Measurements from ENCODE around the gene EIF4G3.

The EIF4G3 gene

GRCh38 chr1:20893931-20894330, 282.8 kb downstream of the EIF4G3 start:
- Histone ChIP-seq H3K27me3 (ENCODE audit: insufficient read depth, low read length) (no peaks in the 10 kb centered on the region), H3K9me3 (ENCODE audit: insufficient read depth, low read depth, low read length) (no peaks in the 10 kb centered on the region), H3K27ac (ENCODE audit: low read depth, low read length) (no peak overlapping the region), H3K4me1 (ENCODE audit: insufficient read depth, low read length) (no peaks in the 10 kb centered on the region), H3K9ac (ENCODE audit: low read depth, low read length) (no peak overlapping the region), H3K36me3 (ENCODE audit: insufficient read depth, low read length) (peaks cover 61% of the 10 kb centered on the region), H3K4me3 (ENCODE audit: low read length) (no peak overlapping the region)
- 97% methylated on average over 1 of the region's 1 CpG for WGBS

- Histone ChIP-seq H3K36me3 (ENCODE audit: insufficient read depth, low read length) (peaks cover 57% of the 10 kb centered on the region), H3K27me3 (ENCODE audit: insufficient read depth, low read length) (no peaks in the 10 kb centered on the region), H3K27ac (ENCODE audit: low read depth, low read length) (no peak overlapping the region), H3K9me3 (ENCODE audit: insufficient read depth, low read depth, low read length) (no peaks in the 10 kb centered on the region), H3K9ac (ENCODE audit: low read depth, low read length) (no peak overlapping the region), H3K4me1 (ENCODE audit: insufficient read depth, low read length) (no peaks in the 10 kb centered on the region), H3K4me3 (ENCODE audit: low read length) (no peak overlapping the region)
- WGBS = no CpG with 5 or more reads among the region's 1 CpG
Observed at GRCh38 chr1:20891091-20891490, 285.6 kb downstream of the EIF4G3 start.

- WGBS = 94% methylated on average over 2 of the region's 2 CpGs
- Histone ChIP-seq H3K27me3 (ENCODE audit: insufficient read depth, low read length) (no peaks in the 10 kb centered on the region), H3K4me1 (ENCODE audit: insufficient read depth, low read length) (peaks cover 8% of the 10 kb centered on the region; the same call in 1 of the 2 replicates), H3K4me3 (ENCODE audit: low read length) (no peak overlapping the region), H3K27ac (ENCODE audit: low read depth, low read length) (no peak overlapping the region), H3K9me3 (ENCODE audit: insufficient read depth, low read depth, low read length) (no peaks in the 10 kb centered on the region), H3K36me3 (ENCODE audit: insufficient read depth, low read length) (peaks cover 41% of the 10 kb centered on the region), H3K9ac (ENCODE audit: low read depth, low read length) (no peak overlapping the region)
Observed at GRCh38 chr1:20887246-20887645, 289.5 kb downstream of the EIF4G3 start.

- Histone ChIP-seq H3K36me3 (ENCODE audit: insufficient read depth, low read length) (peaks cover 27% of the 10 kb centered on the region), H3K9ac (ENCODE audit: low read depth, low read length) (no peak overlapping the region), H3K9me3 (ENCODE audit: insufficient read depth, low read depth, low read length) (no peaks in the 10 kb centered on the region), H3K27ac (ENCODE audit: low read depth, low read length) (no peak overlapping the region), H3K27me3 (ENCODE audit: insufficient read depth, low read length) (no peaks in the 10 kb centered on the region), H3K4me1 (ENCODE audit: insufficient read depth, low read length) (peaks cover 8% of the 10 kb centered on the region; the same call in 1 of the 2 replicates), H3K4me3 (ENCODE audit: low read length) (no peak overlapping the region)
- 96% methylated on average over 3 of the region's 3 CpGs for WGBS
Observed at GRCh38 chr1:20885121-20885520, 291.6 kb downstream of the EIF4G3 start.

- Histone ChIP-seq H3K27ac (ENCODE audit: low read depth, low read length) (no peak overlapping the region), H3K4me1 (ENCODE audit: insufficient read depth, low read length) (peaks cover 8% of the 10 kb centered on the region; the same call in 1 of the 2 replicates), H3K4me3 (ENCODE audit: low read length) (no peak overlapping the region), H3K27me3 (ENCODE audit: insufficient read depth, low read length) (no peaks in the 10 kb centered on the region), H3K36me3 (ENCODE audit: insufficient read depth, low read length) (peaks cover 25% of the 10 kb centered on the region), H3K9ac (ENCODE audit: low read depth, low read length) (no peak overlapping the region), H3K9me3 (ENCODE audit: insufficient read depth, low read depth, low read length) (no peaks in the 10 kb centered on the region)
- WGBS = 98% methylated on average over 2 of the region's 3 CpGs
Observed at GRCh38 chr1:20884513-20884912, 292.2 kb downstream of the EIF4G3 start.

- Histone ChIP-seq H3K36me3 (ENCODE audit: insufficient read depth, low read length) (peaks cover 33% of the 10 kb centered on the region), H3K9me3 (ENCODE audit: insufficient read depth, low read depth, low read length) (no peaks in the 10 kb centered on the region), H3K27me3 (ENCODE audit: insufficient read depth, low read length) (no peaks in the 10 kb centered on the region), H3K4me1 (ENCODE audit: insufficient read depth, low read length) (peaks cover 8% of the 10 kb centered on the region; the same call in 1 of the 2 replicates), H3K4me3 (ENCODE audit: low read length) (no peak overlapping the region), H3K9ac (ENCODE audit: low read depth, low read length) (no peak overlapping the region), H3K27ac (ENCODE audit: low read depth, low read length) (no peak overlapping the region)
- 90% methylated on average over 3 of the region's 3 CpGs for WGBS
Observed at GRCh38 chr1:20883766-20884165, 292.9 kb downstream of the EIF4G3 start.

GRCh38 chr1:20882837-20883236, 293.9 kb downstream of the EIF4G3 start:
- no peak overlapping the region for H3K27ac ChIP-seq (ENCODE audit: low read depth, low read length)
- H3K36me3 ChIP-seq (ENCODE audit: insufficient read depth, low read length) = peaks cover 41% of the 10 kb centered on the region
- no peaks in the 10 kb centered on the region for H3K9me3 ChIP-seq (ENCODE audit: insufficient read depth, low read depth, low read length)
- H3K4me3 ChIP-seq (ENCODE audit: low read length) = no peak overlapping the region
- H3K4me1 ChIP-seq (ENCODE audit: insufficient read depth, low read length) = peaks cover 8% of the 10 kb centered on the region; the same call in 1 of the 2 replicates
- no peak overlapping the region for H3K9ac ChIP-seq (ENCODE audit: low read depth, low read length)
- WGBS = 95% methylated on average over 5 of the region's 5 CpGs
- H3K27me3 ChIP-seq (ENCODE audit: insufficient read depth, low read length) = no peaks in the 10 kb centered on the region

DNA sequence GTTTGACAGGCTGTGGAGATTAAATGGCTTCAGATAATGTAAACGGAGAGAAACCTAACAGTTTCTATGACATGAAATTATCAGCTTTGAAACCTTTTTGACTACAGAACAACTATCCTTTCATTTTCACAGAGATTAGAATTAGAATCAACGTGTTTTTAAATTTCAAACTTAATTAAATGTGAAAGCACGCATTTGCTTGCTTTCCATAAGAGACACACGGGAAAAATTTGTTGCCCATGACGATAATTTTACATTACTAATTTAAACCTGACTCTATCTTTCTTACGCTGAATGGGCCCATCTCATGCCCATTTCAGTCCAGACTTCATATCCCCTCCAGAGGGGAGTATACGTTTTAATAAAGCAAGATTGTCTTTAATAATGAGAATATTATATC, 297.9 kb downstream of the EIF4G3 start:
- H3K36me3 ChIP-seq (ENCODE audit: insufficient read depth, low read length) = peaks cover 52% of the 10 kb centered on the region
- H3K27ac ChIP-seq (ENCODE audit: low read depth, low read length) = no peak overlapping the region
- no peaks in the 10 kb centered on the region for H3K27me3 ChIP-seq (ENCODE audit: insufficient read depth, low read length)
- H3K9me3 ChIP-seq (ENCODE audit: insufficient read depth, low read depth, low read length) = no peaks in the 10 kb centered on the region
- H3K9ac ChIP-seq (ENCODE audit: low read depth, low read length) = no peak overlapping the region
- no peak overlapping the region for H3K4me3 ChIP-seq (ENCODE audit: low read length)
- 98% methylated on average over 6 of the region's 7 CpGs for WGBS
- H3K4me1 ChIP-seq (ENCODE audit: insufficient read depth, low read length) = peaks cover 3% of the 10 kb centered on the region; the same call in 1 of the 2 replicates

GRCh38 chr1:20875198-20875973, 301.3 kb downstream of the EIF4G3 start:
- Histone ChIP-seq H3K27me3 (ENCODE audit: insufficient read depth, low read length) (no peaks in the 10 kb centered on the region), H3K9ac (ENCODE audit: low read depth, low read length) (no peak overlapping the region), H3K27ac (ENCODE audit: low read depth, low read length) (no peak overlapping the region), H3K36me3 (ENCODE audit: insufficient read depth, low read length) (peaks cover 51% of the 10 kb centered on the region), H3K9me3 (ENCODE audit: insufficient read depth, low read depth, low read length) (no peaks in the 10 kb centered on the region), H3K4me3 (ENCODE audit: low read length) (no peak overlapping the region), H3K4me1 (ENCODE audit: insufficient read depth, low read length) (no peaks in the 10 kb centered on the region)
- 92% methylated on average over 4 of the region's 4 CpGs for WGBS

- Histone ChIP-seq H3K27ac (ENCODE audit: low read depth, low read length) (no peak overlapping the region), H3K9ac (ENCODE audit: low read depth, low read length) (no peak overlapping the region), H3K36me3 (ENCODE audit: insufficient read depth, low read length) (peaks cover 37% of the 10 kb centered on the region), H3K9me3 (ENCODE audit: insufficient read depth, low read depth, low read length) (no peaks in the 10 kb centered on the region), H3K4me3 (ENCODE audit: low read length) (no peak overlapping the region), H3K4me1 (ENCODE audit: insufficient read depth, low read length) (no peaks in the 10 kb centered on the region), H3K27me3 (ENCODE audit: insufficient read depth, low read length) (no peaks in the 10 kb centered on the region)
- 100% methylated on average over 1 of the region's 3 CpGs for WGBS
Observed at GRCh38 chr1:20873311-20873710, 303.4 kb downstream of the EIF4G3 start.

GRCh38 chr1:20871419-20871818, 305.3 kb downstream of the EIF4G3 start:
- Histone ChIP-seq H3K9me3 (ENCODE audit: insufficient read depth, low read depth, low read length) (no peaks in the 10 kb centered on the region), H3K4me1 (ENCODE audit: insufficient read depth, low read length) (no peaks in the 10 kb centered on the region), H3K36me3 (ENCODE audit: insufficient read depth, low read length) (peaks cover 26% of the 10 kb centered on the region), H3K4me3 (ENCODE audit: low read length) (no peak overlapping the region), H3K27me3 (ENCODE audit: insufficient read depth, low read length) (no peaks in the 10 kb centered on the region), H3K9ac (ENCODE audit: low read depth, low read length) (no peak overlapping the region), H3K27ac (ENCODE audit: low read depth, low read length) (no peak overlapping the region)
- 47% methylated on average over 1 of the region's 1 CpG for WGBS
